Smooth muscle cell (in vitro differentiated cells): ENCODE measurements around the gene PRSS22. TPM values are rescaled to one million over a fixed set of nuclear protein-coding genes. Genes with fewer than 3 reads are reported as not detected.

ENCODE experiments used
- DNase-seq: peaks from one replicate; lab custom pipeline; 2025; ENCODE audit not compliant: unreplicated experiment; lab: John Stamatoyannopoulos, UW
- H2AFZ ChIP-seq: fragments of 200-600 bp; sonication (generic); 2 replicates; pipeline ENCODE4 v1.6.0; 2016; ENCODE audit warnings: antibody characterized with exemption, low read depth, mild to moderate bottlenecking
- H3F3A ChIP-seq: fragments of 200-600 bp; sonication (generic); 2 replicates; pipeline ENCODE4 v1.6.0; 2017; ENCODE audit warnings: antibody characterized with exemption, low read depth
- H3K27ac ChIP-seq: fragments of 200-600 bp; sonication (generic); 2 replicates; pipeline ENCODE4 v1.5.1; 2016; ENCODE audit warnings: low read depth, mild to moderate bottlenecking
- H3K27me3 ChIP-seq: fragments of 200-600 bp; sonication (generic); 2 replicates; pipeline ENCODE4 v1.6.1; 2016; ENCODE audit warnings: low read depth, mild to moderate bottlenecking
- H3K36me3 ChIP-seq: fragments of 200-600 bp; sonication (generic); 2 replicates; pipeline ENCODE4 v1.5.1; 2016; ENCODE audit warnings: low read depth
- H3K4me1 ChIP-seq: fragments of 200-600 bp; sonication (generic); 2 replicates; pipeline ENCODE4 v1.5.1; 2016; ENCODE audit warnings: low read depth
- H3K4me2 ChIP-seq: fragments of 200-600 bp; sonication (generic); 2 replicates; pipeline ENCODE4 v1.6.0; 2016; ENCODE audit warnings: mild to moderate bottlenecking
- H3K4me3 ChIP-seq: fragments of 200-600 bp; sonication (generic); 2 replicates; pipeline ENCODE4 v1.5.1; 2016; ENCODE audit warnings: mild to moderate bottlenecking
- H3K79me2 ChIP-seq: fragments of 200-600 bp; sonication (generic); 2 replicates; pipeline ENCODE4 v1.6.0; 2016; ENCODE audit warnings: low read depth, mild to moderate bottlenecking
- H3K9ac ChIP-seq: fragments of 200-600 bp; sonication (generic); 2 replicates; pipeline ENCODE4 v1.6.0; 2016; ENCODE audit warnings: low read depth
- H3K9me3 ChIP-seq: fragments of 200-600 bp; sonication (generic); replicated peaks from 2 replicates; pipeline ENCODE4 v1.5.1; 2016; ENCODE audit warnings: low read depth
- H4K20me1 ChIP-seq: fragments of 200-600 bp; sonication (generic); 2 replicates; pipeline ENCODE4 v1.6.0; 2016; ENCODE audit warnings: low read depth
- CTCF ChIP-seq: fragments of 200-600 bp; sonication (generic); IDR thresholded peaks from 2 replicates; pipeline ENCODE4 v1.5.1; 2017; ENCODE audit warnings: borderline replicate concordance, mild to moderate bottlenecking, antibody characterized with exemption; ENCODE audit not compliant: insufficient read depth, poor library complexity, severe bottlenecking
- WGBS: methylation state at CpG from one replicate; pipeline ENCODE4 v1.1.7; 2016; ENCODE audit warnings: low lambda C conversion rate; 5-methylcytosine and 5-hydroxymethylcytosine counted together
- polyA plus RNA-seq: library from polyadenylated mRNA; unstranded; fragments of >200 nt; fragmentation: Nextera tagmentation; extraction: Ambion mirVana; gene quantifications from 2 replicates; pipeline ENCODE4 v1.2.1, GENCODE V29; 2016
- total RNA-seq: library from RNA; depleted of rRNA; stranded (reverse); fragments of >200 nt; gene quantifications from 2 replicates; pipeline ENCODE4 v1.2.3, GENCODE V29; 2014

Gene PRSS22
- total and polyA plus RNA-seq, 2 experiments from 2014 or later = 0.79 to 2.2 TPM

- 91% methylated on average over 10 of the region's 10 CpGs for WGBS
- H3K27me3 ChIP-seq = no peaks in the 10 kb centered on the region
- no peaks in the 10 kb centered on the region for H3K9me3 ChIP-seq
- TF ChIP-seq CTCF = no peak
- DNase-seq = no peak
- H3K27ac ChIP-seq = no peak overlapping the region
- no peaks in the 10 kb centered on the region for H3K79me2 ChIP-seq
- no peaks in the 10 kb centered on the region for H3K4me1 ChIP-seq
- no peaks in the 10 kb centered on the region for H4K20me1 ChIP-seq
- H2AFZ ChIP-seq = no peak overlapping the region
- no peak overlapping the region for H3K4me3 ChIP-seq
- no peaks in the 10 kb centered on the region for H3F3A ChIP-seq
- H3K36me3 ChIP-seq = no peaks in the 10 kb centered on the region
- no peak overlapping the region for H3K4me2 ChIP-seq
- H3K9ac ChIP-seq = no peak overlapping the region
Observed at GRCh38 chr16:2824626-2825025, 33.3 kb downstream of the PRSS22 start.

GRCh38 chr16:2822496-2822895 is 35.5 kb downstream of the PRSS22 start:
- Histone ChIP-seq H3F3A (no peaks in the 10 kb centered on the region), H3K9ac (no peak overlapping the region), H3K36me3 (no peaks in the 10 kb centered on the region), H3K4me1 (no peaks in the 10 kb centered on the region), H3K27me3 (no peaks in the 10 kb centered on the region), H3K9me3 (no peaks in the 10 kb centered on the region), H3K79me2 (no peaks in the 10 kb centered on the region), H3K27ac (no peak overlapping the region), H3K4me2 (no peak overlapping the region), H4K20me1 (no peaks in the 10 kb centered on the region), H3K4me3 (no peak overlapping the region), H2AFZ (no peak overlapping the region)
- 82% methylated on average over 4 of the region's 4 CpGs for WGBS
- no peak for TF ChIP-seq CTCF
- no peak for DNase-seq

- Histone ChIP-seq H2AFZ (no peak overlapping the region), H3K4me1 (no peaks in the 10 kb centered on the region), H3K4me3 (no peak overlapping the region), H3K9ac (no peak overlapping the region), H3K27ac (no peak overlapping the region), H3K79me2 (no peaks in the 10 kb centered on the region), H3K9me3 (no peaks in the 10 kb centered on the region), H3K4me2 (no peak overlapping the region), H3F3A (no peaks in the 10 kb centered on the region), H3K36me3 (no peaks in the 10 kb centered on the region), H4K20me1 (no peaks in the 10 kb centered on the region), H3K27me3 (no peaks in the 10 kb centered on the region)
- DNase-seq = no peak
- no peak for TF ChIP-seq CTCF
- WGBS = 87% methylated on average over 8 of the region's 8 CpGs
Observed at GRCh38 chr16:2822158-2822495, 35.8 kb downstream of the PRSS22 start.

- H3K4me3 ChIP-seq = no peak overlapping the region
- H4K20me1 ChIP-seq = no peaks in the 10 kb centered on the region
- WGBS = 85% methylated on average over 9 of the region's 9 CpGs
- no peaks in the 10 kb centered on the region for H3K27me3 ChIP-seq
- no peaks in the 10 kb centered on the region for H3F3A ChIP-seq
- H3K4me1 ChIP-seq = no peaks in the 10 kb centered on the region
- no peak overlapping the region for H2AFZ ChIP-seq
- DNase-seq = no peak
- H3K27ac ChIP-seq = no peak overlapping the region
- no peaks in the 10 kb centered on the region for H3K36me3 ChIP-seq
- no peaks in the 10 kb centered on the region for H3K79me2 ChIP-seq
- H3K9ac ChIP-seq = no peak overlapping the region
- TF ChIP-seq CTCF = no peak
- no peaks in the 10 kb centered on the region for H3K9me3 ChIP-seq
- no peak overlapping the region for H3K4me2 ChIP-seq
Observed at GRCh38 chr16:2821487-2822157, 36.3 kb downstream of the PRSS22 start.
